Thoracic aorta (tissue), 2 donors: ENCODE data around the gene BFAR. TPM values are rescaled to one million over a fixed set of nuclear protein-coding genes. Genes with fewer than 3 reads are reported as not detected.
"Not testable (repeated sequence)": the region's sequence is repeated elsewhere in the genome, so short reads cannot be mapped to it uniquely, and the experiment has no call there.

ENCODE experiments used
- ATAC-seq: fragments of 150-250 bp; one replicate; pipeline ENCODE4 v1.8.0; 2017; ENCODE audit warnings: low read depth; ENCODE audit not compliant: insufficient number of reproducible peaks, low FRiP score
- DNase-seq: peaks from one replicate; pipeline ENCODE4 v3.0.0-alpha.2; 2020; ENCODE audit warnings: low spot score
- H3K27ac ChIP-seq, 2 donors: fragments of 200-600 bp; sonication (generic); 1 replicate in 1 of 2; 2 replicates in 1 of 2; pipeline ENCODE4 v1.5.1; 2016; ENCODE audit warnings: mild to moderate bottlenecking in 2 of 2, moderate library complexity in 2 of 2
- H3K27me3 ChIP-seq: fragments of 200-600 bp; sonication (generic); replicated peaks from 2 replicates; pipeline ENCODE4 v1.6.0; 2016; ENCODE audit warnings: mild to moderate bottlenecking; ENCODE audit not compliant: insufficient read depth
- H3K36me3 ChIP-seq: fragments of 200-600 bp; sonication (generic); one replicate; pipeline ENCODE4 v1.5.1; 2016
- H3K4me1 ChIP-seq, 2 donors: fragments of 200-600 bp; sonication (generic); 1 replicate in 1 of 2; 2 replicates in 1 of 2; pipeline versions ENCODE4 v1.5.1 to v1.6.0; 2016; ENCODE audit warnings: low read depth in 2 of 2, mild to moderate bottlenecking in 1 of 2; ENCODE audit not compliant: control insufficient read depth in 1 of 2
- H3K4me3 ChIP-seq: fragments of 200-600 bp; sonication (generic); 2 replicates; pipeline ENCODE4 v1.5.1; 2016; ENCODE audit warnings: mild to moderate bottlenecking
- H3K9me3 ChIP-seq: fragments of 200-600 bp; sonication (generic); 2 replicates; pipeline ENCODE4 v1.5.1; 2016
- CTCF ChIP-seq: fragments of 200-600 bp; sonication (generic); IDR thresholded peaks from one replicate; pipeline ENCODE4 v1.5.1; 2019; ENCODE audit warnings: antibody characterized with exemption
- total RNA-seq, 2 donors: library from RNA; depleted of rRNA; stranded (reverse); fragments of >200 nt; gene quantifications; one replicate each; pipeline versions ENCODE4 v1.1.0 to v1.2.3, GENCODE V29; 2016

The BFAR gene
- total RNA-seq, 2 donors from 2014 or later, result 27.2 to 50.9 TPM

- Histone ChIP-seq H3K9me3 (no peaks in the 10 kb centered on the region), H3K4me3 (peak overlapping the region; percentile 88), H3K27me3 (no peaks in the 10 kb centered on the region), H3K27ac (peak overlapping the region; percentile 81 to 88), H3K4me1 (peaks cover 5 to 29% of the 10 kb centered on the region in 2 donors), H3K36me3 (peaks cover 14% of the 10 kb centered on the region)
- TF ChIP-seq CTCF, result no peak
- ATAC-seq (no peak), DNase-seq (no peak)
These were observed 3.7 kb upstream of the BFAR start for GRCh38 chr16:14628806-14629611.

GRCh38 chr16:14629612-14629918 lies 3.2 kb upstream of the BFAR start:
- DNase-seq (no peak), ATAC-seq (no peak)
- Histone ChIP-seq H3K27ac (peak overlapping the region; percentile 81 to 88), H3K4me3 (peak overlapping the region; percentile 88), H3K4me1 (peaks cover 9 to 35% of the 10 kb centered on the region in 2 donors), H3K27me3 (no peaks in the 10 kb centered on the region), H3K36me3 (peaks cover 10% of the 10 kb centered on the region), H3K9me3 (no peaks in the 10 kb centered on the region)
- no peak for TF ChIP-seq CTCF

- ATAC-seq (peak; percentile 68), DNase-seq (peak; percentile 87)
- Histone ChIP-seq H3K27me3 (no peaks in the 10 kb centered on the region), H3K27ac (peak within 1 kb of the TSS; percentile 81 to 88), H3K9me3 (no peaks in the 10 kb centered on the region), H3K4me1 (peaks cover 9 to 40% of the 10 kb centered on the region in 2 donors), H3K4me3 (peak within 1 kb of the TSS; percentile 88), H3K36me3 (peaks cover 5% of the 10 kb centered on the region)
- TF ChIP-seq CTCF, result no peak
These were observed 2.7 kb upstream of the BFAR start, which contains the start of gene PARN for GRCh38 chr16:14629919-14630619. Gene PARN (minus strand): TSS chr16:14630260. CDS start chr16:14630125, 135 bp downstream.

- DNase-seq, H3K36me3 ChIP-seq, H3K27me3 ChIP-seq, H3K9me3 ChIP-seq, ATAC-seq: not testable (repeated sequence)
- Histone ChIP-seq H3K4me3 (peak overlapping the region; percentile 88), H3K27ac (peak overlapping the region; percentile 22 to 81), H3K4me1 (peaks cover 9 to 47% of the 10 kb centered on the region in 2 donors)
These were observed 2.0 kb upstream of the BFAR start for GRCh38 chr16:14630620-14631330.

- TF ChIP-seq CTCF, result no peak
- peak overlapping the region; percentile 84 for H3K4me3 ChIP-seq
- no peak for DNase-seq
- H3K9me3 ChIP-seq, result no peaks in the 10 kb centered on the region
- no peak overlapping the region for H3K27ac ChIP-seq
- no peaks in the 10 kb centered on the region for H3K36me3 ChIP-seq
- H3K4me1 ChIP-seq, result peaks cover 13 to 52% of the 10 kb centered on the region in 2 donors
- no peaks in the 10 kb centered on the region for H3K27me3 ChIP-seq
- ATAC-seq, result no peak
These were observed 1.6 kb downstream of the BFAR start for GRCh38 chr16:14634389-14634725.
